Hindlimb muscle (tissue), 1 donor: Measurements from ENCODE around the gene FOXP1. TPM values are rescaled to one million over a fixed set of nuclear protein-coding genes. Genes with fewer than 3 reads are reported as not detected.

Source experiments
- DNase-seq: peaks from one replicate; pipeline ENCODE4 v3.0.0-alpha.2; 2013
- polyA plus RNA-seq: library from polyadenylated mRNA; unstranded; fragments of 120-200 nt; gene quantifications from one replicate; pipeline ENCODE4 v1.2.1, GENCODE V29; 2013; ENCODE audit not compliant: insufficient read length

The FOXP1 gene
- polyA plus RNA-seq, 1 donor: 18.2 TPM

DNA sequence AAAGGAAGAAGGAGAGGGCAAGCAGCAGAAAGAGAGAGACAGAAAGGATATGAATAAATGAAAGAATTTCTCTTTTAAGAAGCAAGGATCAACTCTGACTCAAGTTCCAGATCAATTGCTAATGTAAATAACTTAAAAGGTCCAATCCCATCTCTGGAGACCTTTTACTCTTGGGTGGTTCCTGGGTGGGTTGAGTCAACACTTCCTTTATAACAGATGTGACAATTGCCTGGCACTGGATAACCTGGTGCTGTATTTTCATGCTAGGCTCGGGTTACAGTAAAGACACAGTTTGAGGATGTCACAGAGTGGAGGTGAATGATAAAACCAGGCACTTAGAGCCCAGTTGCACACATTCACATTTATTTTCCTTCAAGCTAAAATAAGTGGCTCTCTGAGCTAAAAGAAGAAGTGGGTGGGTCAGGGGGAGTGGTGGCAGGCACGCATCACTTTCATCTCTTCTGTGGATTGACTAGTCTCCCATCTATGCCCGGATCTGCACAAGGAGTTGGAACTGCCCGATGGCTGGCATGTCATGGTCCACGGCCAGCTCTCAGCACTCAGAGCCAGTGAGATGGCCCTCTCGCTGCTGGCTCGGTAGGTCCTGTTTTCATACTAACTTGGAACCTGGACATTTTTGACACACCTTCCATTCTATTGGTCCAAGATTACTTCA lies 465.8 kb downstream of the FOXP1 start:
- no peak for DNase-seq

DNA sequence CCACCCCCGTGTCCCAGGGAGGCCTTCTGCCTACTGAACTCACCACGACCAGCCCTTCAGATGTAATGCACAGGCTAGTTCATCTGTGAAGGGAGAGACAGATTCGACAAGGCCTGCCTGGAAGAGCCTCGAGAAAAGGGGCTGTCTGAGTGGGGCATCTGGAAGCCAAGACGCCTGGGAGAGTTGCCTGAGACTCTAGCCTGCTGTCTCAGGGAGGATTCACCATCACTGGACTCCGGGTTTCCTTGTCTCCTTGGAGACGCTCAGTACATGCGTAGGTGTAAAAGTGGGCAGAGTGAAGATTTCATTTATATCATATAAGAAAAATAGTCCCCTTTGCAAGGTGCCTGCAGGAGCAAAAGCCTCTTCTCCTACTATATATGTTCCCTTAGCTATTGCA lies 468.9 kb downstream of the FOXP1 start:
- no peak for DNase-seq

GRCh38 chr3:71112576-71112975 lies 471.0 kb downstream of the FOXP1 start:
- DNase-seq: no peak

- no peak for DNase-seq
Measured at GRCh38 chr3:71111784-71112440, 471.6 kb downstream of the FOXP1 start.

GRCh38 chr3:71110385-71111222 lies 472.9 kb downstream of the FOXP1 start:
- no peak for DNase-seq

DNA sequence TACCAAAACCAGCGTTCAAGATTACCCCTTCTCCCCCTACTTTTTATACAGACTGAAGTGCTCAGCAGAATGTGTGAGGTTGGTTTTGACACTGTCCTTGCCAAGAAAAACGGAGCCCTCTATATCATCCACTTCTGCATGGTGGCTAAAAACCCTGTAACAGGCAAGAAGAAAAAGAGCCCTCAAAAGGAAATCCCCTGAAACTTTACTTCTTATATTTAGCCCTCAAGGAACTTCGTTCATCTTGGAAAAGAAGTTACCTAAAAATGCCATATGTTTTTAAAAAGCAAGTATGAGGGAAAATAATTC lies 473.6 kb downstream of the FOXP1 start:
- DNase-seq: no peak

- DNase-seq: peak; percentile 39
Measured at GRCh38 chr3:71109241-71109976, 474.1 kb downstream of the FOXP1 start.

- DNase-seq: no peak
Measured at GRCh38 chr3:71107926-71108325, 475.6 kb downstream of the FOXP1 start.

GRCh38 chr3:71104976-71105375 lies 478.6 kb downstream of the FOXP1 start:
- no peak for DNase-seq

DNA sequence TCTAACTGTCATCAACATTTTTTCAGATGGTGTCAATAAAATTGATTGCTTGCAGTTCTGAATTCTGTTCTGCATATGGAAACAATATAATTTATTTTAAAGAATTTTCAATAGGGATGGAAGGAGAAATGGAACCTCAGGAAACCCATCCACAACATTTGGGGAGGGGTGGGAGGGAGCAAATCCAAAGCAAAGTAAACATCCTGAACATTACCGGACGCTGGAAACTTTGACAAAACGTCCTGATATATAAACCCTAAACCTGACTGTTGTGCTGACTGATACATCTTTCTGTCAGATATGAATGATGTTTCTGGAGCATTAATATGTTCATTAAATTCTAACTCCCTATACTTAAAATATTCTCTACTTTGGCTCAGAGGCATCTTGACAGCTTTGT lies 479.0 kb downstream of the FOXP1 start:
- no peak for DNase-seq

- DNase-seq: peak; percentile 39
Measured at GRCh38 chr3:71104121-71104541, 479.4 kb downstream of the FOXP1 start.

GRCh38 chr3:71103430-71103921 lies 480.1 kb downstream of the FOXP1 start:
- DNase-seq: peak; percentile 49

DNA sequence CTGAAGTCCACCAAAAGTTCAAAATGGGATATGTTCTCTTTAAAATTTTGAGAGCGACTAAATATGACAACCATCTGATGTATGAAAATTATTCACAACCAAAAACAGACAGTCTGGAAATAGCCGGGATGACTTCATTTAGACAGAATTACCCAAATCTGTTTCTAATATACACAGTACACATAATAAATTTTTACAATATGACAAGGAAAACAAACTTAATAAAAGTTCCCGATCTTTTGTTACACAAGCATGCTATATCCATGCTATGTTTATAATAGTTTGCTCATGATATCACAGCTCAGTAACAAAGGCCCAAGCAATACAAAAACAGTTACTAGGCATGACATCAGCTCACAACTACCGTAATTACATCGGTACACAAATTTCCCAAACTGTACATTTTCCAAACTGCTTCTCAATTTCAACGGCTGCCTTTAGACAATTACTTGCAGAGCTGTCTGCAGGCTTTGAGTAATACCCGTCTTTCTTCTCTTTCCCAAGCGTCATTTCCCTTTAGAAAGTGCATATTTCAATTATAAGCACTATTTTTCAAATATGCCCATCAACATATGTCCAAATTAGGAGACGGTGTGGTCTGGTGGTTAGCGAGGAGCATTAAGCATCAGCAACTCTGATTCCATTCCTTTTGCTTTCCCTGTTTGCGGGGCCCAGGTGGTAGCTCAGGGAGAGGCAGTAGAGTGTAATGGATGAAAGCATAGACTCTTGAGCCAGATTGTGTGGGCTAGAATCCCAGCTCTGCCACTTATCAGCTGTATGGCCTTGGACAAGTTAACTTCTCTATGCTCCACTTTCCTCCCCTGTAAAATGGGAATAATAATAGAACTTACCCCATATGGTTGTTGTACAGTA lies 481.2 kb downstream of the FOXP1 start:
- peak; percentile 70 for DNase-seq

DNA sequence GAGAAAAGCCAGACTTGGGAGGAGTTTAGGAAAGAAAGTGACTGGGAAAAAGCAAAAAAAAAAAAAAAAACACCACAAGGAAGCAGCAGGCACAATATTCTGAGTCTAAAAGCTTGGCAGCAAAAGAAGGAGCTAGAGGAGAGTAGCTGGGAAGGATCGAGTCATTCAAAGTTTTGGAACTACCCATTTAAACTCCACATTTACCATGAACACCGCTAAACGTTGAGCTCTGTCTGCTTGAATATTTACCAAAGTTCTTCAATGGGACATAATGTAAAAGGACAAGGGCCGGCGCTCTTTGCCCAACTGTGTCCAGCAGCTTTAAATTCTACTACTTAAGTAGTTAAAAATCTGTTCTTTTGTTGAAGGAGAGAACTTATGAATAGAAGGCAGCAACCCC lies 481.9 kb downstream of the FOXP1 start:
- DNase-seq: peak; percentile 15

DNA sequence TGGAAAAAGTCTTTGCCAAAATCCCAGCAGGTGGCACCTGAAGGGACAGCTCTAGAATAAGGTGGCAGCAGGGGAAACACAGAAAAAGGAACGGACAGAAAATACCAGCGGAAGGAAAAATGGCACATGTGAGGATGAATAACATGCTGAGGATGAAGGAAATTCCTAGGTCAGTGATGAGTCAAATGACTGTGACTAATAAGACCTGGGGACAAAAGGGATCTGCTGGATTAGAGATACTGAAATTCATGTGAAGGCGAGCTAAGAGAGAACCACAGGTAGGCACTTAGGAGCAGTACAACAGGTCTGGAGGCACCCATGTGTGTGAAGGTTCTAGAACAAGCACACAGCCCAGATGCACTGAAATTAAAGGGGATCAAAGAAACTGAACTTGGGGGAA lies 482.5 kb downstream of the FOXP1 start:
- no peak for DNase-seq

DNA sequence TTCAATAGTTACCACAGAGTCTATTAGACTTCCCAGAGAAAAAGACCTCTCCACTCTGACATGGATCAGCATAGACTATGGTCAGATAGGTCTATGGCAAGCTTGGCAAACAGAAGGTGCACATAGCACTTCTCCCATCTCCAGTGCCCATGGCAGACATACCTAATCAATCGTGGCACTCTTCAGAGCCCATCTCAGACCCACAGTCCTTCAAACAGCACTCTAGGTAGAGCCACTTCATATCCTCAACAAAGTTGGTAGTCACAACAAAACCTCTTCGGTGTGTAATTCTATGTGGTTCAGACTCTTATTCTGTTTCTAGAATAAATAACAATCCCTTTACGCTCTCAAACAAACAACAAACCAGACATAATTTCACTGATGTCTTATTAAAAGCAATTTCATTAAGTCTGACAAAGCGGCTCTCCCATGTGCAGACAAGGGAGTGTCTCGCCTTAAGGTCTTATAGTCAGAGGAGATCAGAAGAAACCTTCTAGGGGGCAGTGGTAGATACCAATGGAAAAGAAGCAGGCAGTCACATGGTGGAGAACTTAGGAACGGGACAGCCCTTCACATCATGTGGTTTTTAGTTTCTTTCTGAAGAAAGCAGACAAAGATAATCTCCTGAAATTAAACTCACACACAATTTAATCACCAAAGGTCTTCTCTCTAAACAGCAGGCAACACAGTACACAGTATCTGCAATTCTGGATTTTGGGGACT lies 483.4 kb downstream of the FOXP1 start:
- no peak for DNase-seq

- no peak for DNase-seq
Measured at GRCh38 chr3:71097557-71097956, 486.0 kb downstream of the FOXP1 start.

- no peak for DNase-seq
Measured at GRCh38 chr3:71095511-71096291, 487.8 kb downstream of the FOXP1 start.

DNA sequence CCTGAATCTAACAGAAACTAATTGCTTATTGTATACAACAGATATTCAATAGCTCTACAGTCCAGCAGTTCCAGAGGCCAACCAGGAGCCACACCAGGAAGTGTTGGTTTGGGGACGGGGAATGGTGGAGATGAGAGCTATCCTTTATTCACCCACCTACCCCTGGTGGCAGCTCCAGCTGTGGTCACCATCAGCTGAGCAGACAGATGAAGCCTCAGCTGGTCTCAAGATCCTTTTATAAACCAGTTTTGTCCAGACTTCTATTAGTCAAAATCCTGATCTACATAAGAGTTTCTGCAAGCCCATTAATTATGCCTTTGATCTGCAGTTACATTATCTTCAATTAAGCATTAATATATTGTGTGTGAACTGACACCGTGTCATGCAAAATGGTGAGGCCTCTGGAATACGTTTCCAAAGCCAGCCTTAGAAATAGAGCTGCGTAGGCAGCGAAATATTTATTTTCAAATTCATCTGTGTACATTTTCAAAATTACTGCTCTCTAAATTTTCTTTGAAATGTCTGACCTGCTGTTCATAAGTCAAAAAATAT lies 488.8 kb downstream of the FOXP1 start:
- no peak for DNase-seq

DNA sequence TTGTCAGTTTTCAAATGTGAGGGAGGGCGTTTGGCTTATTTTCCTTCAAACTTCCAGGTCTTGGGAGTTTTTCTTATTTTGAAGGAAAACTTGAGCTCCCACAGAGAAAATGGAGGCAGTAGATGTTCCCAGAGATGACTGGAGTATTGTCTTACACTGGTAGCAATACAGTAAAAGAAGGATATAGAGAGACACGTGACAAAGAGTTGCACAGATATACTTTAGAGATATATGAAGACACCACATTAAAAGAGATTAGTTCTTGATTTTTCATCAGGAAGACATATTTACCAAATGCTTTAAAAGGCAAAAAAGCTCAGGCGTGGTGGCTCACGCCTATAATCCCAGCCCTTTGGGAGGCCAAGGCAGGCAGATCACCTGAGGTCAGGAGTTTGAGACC lies 490.9 kb downstream of the FOXP1 start:
- no peak for DNase-seq
